Keratinocyte (primary cell): ENCODE results near the gene IGFN1.

ENCODE experiments used
- CTCF ChIP-seq, 3 experiments: IDR thresholded peaks in 1 of 3; conservative IDR thresholded peaks in 1 of 3; optimal IDR thresholded peaks in 1 of 3; 2 replicates in 2 of 3; 3 replicates in 1 of 3; pipeline versions ENCODE3 to v1.5.1; 2011; ENCODE audit warnings: low read length in 3 of 3, mild to moderate bottlenecking in 3 of 3, moderate library complexity in 2 of 3, control low read depth in 1 of 3, inconsistent platforms in 1 of 3; ENCODE audit not compliant: insufficient read depth in 2 of 3; ENCODE audit errors: extremely low read depth in 1 of 3
- EZH2 ChIP-seq: IDR thresholded peaks from one replicate; pipeline ENCODE4 v1.6.1; 2012; ENCODE audit warnings: inconsistent platforms, mild to moderate bottlenecking, low read length, moderate library complexity

GRCh38 chr1:201142849-201143725 lies 47.5 kb upstream of the IGFN1 start:
- TF ChIP-seq CTCF (optimal IDR thresholded peaks at IDR 0.05 in 1 of 3, IDR thresholded peaks at IDR 0.05 in 1 of 3, conservative IDR thresholded peaks at IDR 0.05 in 1 of 3; ENCODE audit: extremely low read depth in 1 of 3, insufficient read depth in 2 of 3, low read length in 3 of 3), result no peak
- no peak for TF ChIP-seq EZH2
